ENCODE data around the gene RPS29. TPM values are rescaled to one million over a fixed set of nuclear protein-coding genes. Genes with fewer than 3 reads are reported as not detected.

Gene RPS29
- total RNA-seq, 1 donor from 2014 or later = 852 TPM

DNA sequence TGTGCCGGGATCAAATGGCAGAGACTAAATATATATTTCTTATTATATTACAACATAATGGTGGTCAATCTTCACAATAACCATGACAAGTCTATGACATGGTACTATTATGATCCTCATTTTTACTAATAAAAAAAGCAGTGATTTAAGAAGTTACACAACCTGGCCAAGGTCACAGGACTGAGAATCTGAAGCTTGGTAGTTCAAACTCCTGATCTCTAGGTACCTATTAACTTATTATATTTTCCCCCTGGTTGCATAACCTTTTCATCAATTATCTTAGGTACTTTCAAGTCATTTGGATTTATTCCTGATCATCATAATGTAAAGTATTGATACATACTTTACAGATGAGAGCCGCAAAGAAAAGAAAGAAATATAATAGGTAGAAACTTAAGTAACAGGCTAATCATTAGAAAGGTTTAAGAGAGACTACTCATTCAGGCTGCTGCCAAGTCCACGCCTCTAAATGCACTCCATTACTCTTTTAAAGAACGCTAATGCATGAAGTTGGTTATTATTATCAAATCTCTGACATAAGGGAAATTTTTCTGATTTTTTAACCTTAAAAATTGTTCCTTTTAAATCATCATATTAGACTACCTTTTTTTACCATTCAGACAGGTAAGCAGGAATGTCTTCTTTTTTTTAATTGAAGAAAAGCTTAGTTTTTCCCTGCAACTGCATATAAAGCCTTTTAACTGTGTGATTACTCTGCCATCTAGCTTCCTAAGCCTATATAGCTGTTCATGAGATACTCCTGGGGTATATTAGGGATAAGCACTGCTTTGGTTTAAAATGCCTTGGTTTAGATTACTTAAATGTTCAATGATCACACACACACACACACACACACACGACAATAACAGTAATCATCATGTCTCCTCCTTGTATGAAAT, 35.6 kb downstream of the RPS29 start:
- DNase-seq (ENCODE audit: low spot score) = no peak

DNA sequence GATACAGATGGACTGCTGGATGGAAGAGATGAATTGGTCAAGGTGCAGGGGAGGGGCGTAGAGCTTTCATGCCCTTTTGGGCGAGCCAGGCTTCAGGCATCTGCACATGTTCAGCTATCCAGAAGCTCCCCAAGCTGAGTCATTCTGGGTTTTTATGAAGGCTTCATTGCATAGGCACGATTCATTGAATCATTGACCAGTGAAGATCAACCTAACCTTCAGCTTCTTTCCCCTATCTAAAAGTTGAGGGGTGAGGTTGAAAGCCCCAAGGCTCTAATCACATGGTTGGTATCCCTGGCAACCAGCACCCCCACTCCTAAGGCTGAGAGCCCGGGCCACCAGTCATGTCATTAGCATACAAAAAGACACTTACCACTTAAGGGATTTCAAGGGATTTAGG, 36.3 kb downstream of the RPS29 start:
- DNase-seq (ENCODE audit: low spot score) = no peak

DNA sequence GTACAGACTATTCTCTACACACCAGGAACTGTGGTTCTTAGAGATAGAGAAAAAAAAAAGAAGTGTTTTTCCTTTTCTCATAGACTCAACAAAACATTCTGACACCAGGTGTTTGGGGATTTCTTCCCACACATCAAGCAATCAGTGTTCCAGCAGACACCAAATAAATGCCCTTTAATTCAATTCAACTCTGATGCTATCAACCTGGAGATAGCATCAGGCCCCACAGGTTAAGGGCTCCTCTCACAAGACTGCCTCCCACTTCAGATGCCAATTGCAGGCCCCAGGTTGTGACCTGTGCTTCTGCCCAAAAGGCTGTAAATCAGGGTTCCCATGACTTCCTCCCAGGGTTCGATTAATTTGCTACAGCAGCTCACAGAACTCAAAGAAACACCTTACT, 36.7 kb downstream of the RPS29 start:
- DNase-seq (ENCODE audit: low spot score) = no peak

DNA sequence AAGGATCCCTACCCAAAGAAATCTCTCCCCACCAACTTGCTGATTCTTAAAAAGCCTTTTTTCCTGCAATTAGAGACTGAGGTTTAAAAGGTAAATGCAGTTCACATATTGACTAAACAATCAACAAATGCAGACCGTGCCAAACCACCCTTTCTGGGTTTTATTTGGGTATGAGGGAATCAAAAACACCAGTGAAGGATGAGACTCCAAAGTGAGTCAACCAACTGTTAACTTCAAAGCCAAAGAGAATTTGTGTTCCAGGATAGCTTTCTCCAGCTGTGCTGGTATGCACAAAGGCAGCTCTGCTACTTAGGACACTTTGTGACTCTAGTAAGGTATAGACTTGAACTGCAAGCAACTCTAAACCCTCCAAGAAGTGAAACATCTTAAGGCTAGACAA, 39.4 kb downstream of the RPS29 start:
- no peak for DNase-seq (ENCODE audit: low spot score)

DNA sequence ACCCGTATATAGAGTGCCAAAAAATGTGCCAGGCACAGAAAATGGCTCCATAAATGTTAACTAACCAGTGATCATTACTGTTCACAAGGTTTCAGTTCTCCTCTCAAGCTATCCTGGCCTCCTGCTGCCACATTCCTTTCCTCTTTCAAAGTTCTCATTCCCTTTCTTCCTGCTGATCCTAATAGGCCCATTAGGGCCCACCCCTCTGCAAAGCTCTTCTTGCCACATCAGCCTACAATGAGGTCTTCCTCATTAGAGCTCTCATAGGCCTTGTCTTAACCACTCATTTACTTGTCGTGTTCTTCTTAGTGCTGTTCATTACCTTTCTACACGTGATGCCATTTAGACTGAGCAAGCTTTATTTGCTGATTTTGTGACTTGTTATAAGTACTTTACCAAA, 40.5 kb downstream of the RPS29 start:
- no peak for DNase-seq (ENCODE audit: low spot score)

DNA sequence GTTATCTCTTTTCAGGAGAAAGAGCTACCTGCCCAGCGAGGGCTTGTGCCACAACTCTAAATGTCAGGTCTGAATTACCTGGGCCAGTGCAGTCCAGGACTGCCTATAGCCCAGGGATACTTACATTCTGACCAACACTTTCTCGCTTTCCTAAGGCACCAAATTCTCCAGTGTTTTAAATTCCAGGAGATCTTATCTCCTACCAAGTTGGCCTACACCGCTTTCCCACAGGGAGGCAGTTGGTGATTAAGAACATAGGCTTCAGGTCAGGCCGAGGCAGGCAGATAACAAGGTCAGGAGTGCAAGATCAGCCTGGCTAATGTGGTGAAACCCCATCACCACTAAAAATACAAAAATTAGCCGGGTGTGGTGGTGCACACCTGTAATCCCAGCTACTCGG, 41.1 kb downstream of the RPS29 start:
- DNase-seq (ENCODE audit: low spot score) = no peak

DNA sequence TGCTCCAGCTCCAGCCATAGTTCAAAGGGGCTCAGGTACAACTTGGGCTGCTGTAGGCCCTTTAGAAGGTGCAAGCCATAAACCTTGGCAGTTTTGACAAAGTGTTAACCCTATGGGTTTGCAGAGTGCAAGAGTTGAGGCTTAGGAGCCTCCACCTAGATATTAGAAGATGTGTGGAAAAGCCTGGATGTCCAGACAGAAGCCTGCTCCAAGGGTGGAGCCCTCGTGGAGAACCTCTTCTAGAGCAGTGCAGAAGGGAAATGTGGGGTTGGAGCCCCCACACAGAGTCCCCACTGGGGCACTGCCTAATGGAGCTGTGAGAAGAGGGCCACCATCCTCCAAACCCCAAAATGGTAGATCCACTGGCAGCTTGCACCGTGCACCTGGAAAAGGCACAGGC, 45.1 kb downstream of the RPS29 start:
- no peak for DNase-seq (ENCODE audit: low spot score)

DNA sequence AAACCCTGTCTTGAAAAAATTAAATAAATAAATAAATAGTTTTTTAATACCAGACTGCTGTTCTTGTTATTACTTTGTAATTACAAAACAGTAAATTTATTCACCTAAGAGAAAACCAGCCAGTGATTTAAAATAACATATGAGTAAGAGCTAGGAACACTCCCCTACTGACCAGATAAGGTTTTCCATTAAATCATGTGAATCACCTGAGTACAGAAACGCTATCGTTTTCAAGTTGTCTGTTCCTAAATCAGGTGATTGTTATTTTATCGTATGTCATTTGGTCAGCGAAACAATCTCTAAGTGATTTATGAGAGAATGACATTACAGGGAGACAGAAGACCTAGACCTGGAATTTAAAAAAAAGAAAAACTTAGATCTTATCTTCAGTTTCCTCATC, 47.3 kb downstream of the RPS29 start:
- no peak for DNase-seq (ENCODE audit: low spot score)

Other genes with a start within 250 kb of the RPS29 start
- gene LRR1, start 12.6 kb upstream of the RPS29 start, total RNA-seq = 7.0 TPM
- 143 TPM for gene RPL36AL, start 34.2 kb upstream of the RPS29 start, total RNA-seq
- 43.0 TPM for gene MGAT2, start 34.4 kb upstream of the RPS29 start, total RNA-seq
- 8.4 TPM for gene DNAAF2, start 48.9 kb upstream of the RPS29 start, total RNA-seq
- 1.5 TPM for gene POLE2, start 101.8 kb upstream of the RPS29 start, total RNA-seq
- gene KLHDC1, start 106.7 kb upstream of the RPS29 start, total RNA-seq = 5.2 TPM
- gene KLHDC2, start 181.8 kb upstream of the RPS29 start, total RNA-seq = 71.2 TPM

Measured in mucosa of gallbladder (tissue), 1 donor.